Posterior vena cava (tissue), 2 donors: ENCODE results near the gene MARCHF10. TPM values are rescaled to one million over a fixed set of nuclear protein-coding genes. Genes with fewer than 3 reads are reported as not detected.

Source experiments
- DNase-seq: peaks from one replicate; pipeline ENCODE4 v3.0.0-alpha.2; 2020; ENCODE audit warnings: low spot score
- intact Hi-C, 2 donors: fragments of 100-400 bp; cut with DNase I; formaldehyde crosslinking; loops; one replicate each; pipeline versions ENCODE4 v1.14.1 to v1.14.2; 2022 to 2023
- total RNA-seq, 2 donors: library from RNA; stranded (reverse); fragmentation: NEBNext Ultra II Directional; extraction: Animal tissue kit (Norgen Biotek cat#: 25700); gene quantifications; one replicate each; pipeline ENCODE4 v1.2.1, GENCODE V29; 2021
- donor health status: DM: yes; HTN: yes; CAD: no.
- donor health status: DM: yes; HTN: yes; CAD: no.

The MARCHF10 gene
- total RNA-seq, 2 donors from 2014 or later: not detected

GRCh38 chr17:62822080-62822904 lies 14.2 kb upstream of the MARCHF10 start:
- intact Hi-C loops: no loop called here
- no peak for DNase-seq

GRCh38 chr17:62821189-62822079 lies 13.3 kb upstream of the MARCHF10 start:
- no peak for DNase-seq
- intact Hi-C loops: no loop called here

- peak; percentile 93 for DNase-seq
- intact Hi-C loops: no loop called here
Observed at GRCh38 chr17:62819511-62820221, 11.6 kb upstream of the MARCHF10 start.

- intact Hi-C loops: no loop called here
- DNase-seq: no peak
Observed at GRCh38 chr17:62818526-62818925, 10.4 kb upstream of the MARCHF10 start.

- DNase-seq: no peak
- intact Hi-C loops: no loop called here
Observed at GRCh38 chr17:62816282-62816839, 8.2 kb upstream of the MARCHF10 start.

- no peak for DNase-seq
- intact Hi-C loops: no loop called here
Observed at GRCh38 chr17:62809656-62810055, 1.5 kb upstream of the MARCHF10 start.

GRCh38 chr17:62808576-62808970 lies 459 bp upstream of the MARCHF10 start:
- DNase-seq: no peak
- intact Hi-C loops: no loop called here

GRCh38 chr17:62805234-62805633 lies 2.9 kb downstream of the MARCHF10 start:
- no peak for DNase-seq
- intact Hi-C loops: no loop called here

GRCh38 chr17:62804822-62805221 lies 3.3 kb downstream of the MARCHF10 start:
- intact Hi-C loops: no loop called here
- no peak for DNase-seq

GRCh38 chr17:62804025-62804424 lies 4.1 kb downstream of the MARCHF10 start:
- intact Hi-C loops: no loop called here
- DNase-seq: no peak

GRCh38 chr17:62802561-62803205 lies 5.4 kb downstream of the MARCHF10 start:
- no peak for DNase-seq
- intact Hi-C loops: no loop called here

GRCh38 chr17:62801553-62802114 lies 6.5 kb downstream of the MARCHF10 start:
- intact Hi-C loops: no loop called here
- DNase-seq: no peak

- DNase-seq: no peak
- intact Hi-C loops: no loop called here
Observed at GRCh38 chr17:62800585-62800984, 7.5 kb downstream of the MARCHF10 start.

GRCh38 chr17:62797959-62798358 lies 10.2 kb downstream of the MARCHF10 start:
- intact Hi-C loops: no loop called here
- DNase-seq: no peak

- intact Hi-C loops: no loop called here
Observed at GRCh38 chr17:62796291-62796690, 11.8 kb downstream of the MARCHF10 start.

GRCh38 chr17:62794666-62794971 lies 13.5 kb downstream of the MARCHF10 start:
- intact Hi-C loops: no loop called here

More at GRCh38 chr17:62796291-62796690, 11.8 kb downstream of the MARCHF10 start:
- no peak for DNase-seq

GRCh38 chr17:62793919-62794665 lies 14.0 kb downstream of the MARCHF10 start:
- DNase-seq: no peak
- intact Hi-C loops: no loop called here

More at GRCh38 chr17:62794666-62794971, 13.5 kb downstream of the MARCHF10 start:
- no peak for DNase-seq

GRCh38 chr17:62792447-62792800 lies 15.7 kb downstream of the MARCHF10 start:
- intact Hi-C loops: no loop called here
- no peak for DNase-seq
